ENCODE measurements around the gene ATG13. TPM values are rescaled to one million over a fixed set of nuclear protein-coding genes. Genes with fewer than 3 reads are reported as not detected.
"Not testable (repeated sequence)": the region's sequence is repeated elsewhere in the genome, so short reads cannot be mapped to it uniquely, and the experiment has no call there.

Gene ATG13
- polyA plus RNA-seq (ENCODE audit: insufficient read length in 4 of 4): 10 to 100 TPM; 62.8 to 82.3 (median 66.0) TPM

DNA sequence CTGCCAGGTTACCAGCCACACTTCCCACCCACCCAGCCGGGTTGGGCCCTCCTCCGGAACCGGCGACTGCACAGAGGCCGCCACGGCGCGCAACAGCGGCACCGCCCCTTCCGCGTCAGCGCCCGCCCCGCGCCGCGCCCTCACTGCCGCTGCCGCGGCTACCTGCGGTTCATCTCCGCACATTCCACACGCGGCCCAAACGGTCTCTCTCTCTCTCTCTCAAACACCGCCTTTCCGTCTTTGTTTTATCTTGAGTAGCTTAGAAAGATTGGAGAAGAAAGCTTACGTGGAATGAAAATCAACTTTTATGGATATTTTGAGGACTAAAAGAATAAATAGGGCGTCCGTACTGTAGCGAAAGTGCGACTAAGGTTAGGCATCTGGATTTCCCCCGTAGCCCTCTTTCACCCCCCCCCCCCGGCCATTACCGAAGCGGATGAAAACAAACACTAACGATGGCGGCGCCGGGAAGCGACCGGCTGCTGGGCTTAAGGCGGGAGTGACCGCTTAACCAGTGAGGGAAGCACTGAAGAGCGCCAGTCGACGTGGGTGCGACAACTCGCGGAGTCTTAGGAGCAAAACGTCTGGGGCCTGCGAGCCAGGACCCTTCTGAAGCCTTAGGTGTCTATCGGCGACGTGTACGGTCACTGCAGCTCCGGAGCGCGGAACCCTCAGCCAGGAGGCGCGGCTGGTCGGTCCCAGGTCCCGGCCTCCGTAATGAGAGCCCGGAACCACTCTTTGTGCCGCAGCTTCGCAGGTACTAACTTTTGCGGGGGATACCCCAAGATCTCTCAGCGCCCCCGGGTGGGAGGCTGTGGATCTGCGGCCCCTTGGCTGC, at the start of gene ATG13, which contains the start of gene HARBI1:
ATG13 (plus strand) TSS at position 420 of the 838 bp plus-strand sequence. CDS start 26,739 bp downstream, outside the sequence.
HARBI1 (minus strand) TSS at position 94 of the 838 bp plus-strand sequence. CDS start 990 bp downstream, outside the sequence.
- peak; percentile 84 to 99 (median 89) for DNase-seq (ENCODE audit: low read depth in 4 of 4, low spot score in 2 of 4)

DNA sequence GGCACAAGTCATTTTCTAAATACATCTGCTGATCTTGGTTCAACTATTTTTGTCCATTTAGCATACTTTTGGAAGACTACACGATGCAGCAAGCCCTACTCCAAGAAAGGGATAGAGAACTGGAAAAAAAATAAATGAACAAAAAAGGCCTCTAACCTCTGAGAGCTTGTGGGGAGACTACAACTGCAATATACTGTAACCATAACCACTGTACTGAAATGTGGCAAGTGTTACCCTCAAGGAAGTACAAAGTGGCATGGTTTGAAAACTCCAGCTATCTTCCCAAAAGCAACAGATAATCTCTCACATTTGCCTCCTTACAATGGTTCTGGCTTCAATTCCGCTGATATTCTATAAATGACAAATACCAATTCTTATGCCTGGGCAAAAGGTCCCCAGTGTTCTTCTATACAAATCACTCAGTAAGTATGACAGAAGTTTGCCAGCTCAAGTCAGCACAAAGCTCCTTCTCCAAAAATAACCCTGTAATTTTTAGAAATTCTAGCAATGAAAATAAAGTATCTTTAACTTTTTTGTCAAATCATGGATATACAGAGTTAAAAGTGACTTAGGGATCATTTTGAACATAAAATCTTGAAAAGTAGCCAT, 46.5 kb upstream of the ATG13 start:
- no peak for DNase-seq (ENCODE audit: low read depth in 4 of 4, low spot score in 2 of 4)

DNA sequence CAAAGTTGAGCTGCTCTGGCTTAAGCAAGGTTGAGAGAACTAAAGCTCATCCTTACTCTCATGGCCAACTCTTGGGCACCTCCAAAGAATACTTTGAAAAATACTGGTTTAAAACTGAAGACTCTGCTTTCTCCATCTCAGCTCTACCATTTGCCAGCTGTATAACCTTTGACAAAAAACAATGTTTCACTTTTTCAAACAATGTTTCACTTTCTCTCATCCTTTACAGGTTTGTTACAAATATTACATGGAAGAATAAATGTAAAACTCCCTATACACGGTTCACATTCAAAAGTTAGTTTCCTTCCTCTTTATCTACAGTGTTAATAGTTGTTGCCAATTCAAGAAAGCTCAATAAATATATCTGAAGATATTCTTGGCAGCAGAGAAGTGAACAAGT, 42.7 kb upstream of the ATG13 start:
- DNase-seq (ENCODE audit: low read depth in 4 of 4, low spot score in 2 of 4): no peak

DNA sequence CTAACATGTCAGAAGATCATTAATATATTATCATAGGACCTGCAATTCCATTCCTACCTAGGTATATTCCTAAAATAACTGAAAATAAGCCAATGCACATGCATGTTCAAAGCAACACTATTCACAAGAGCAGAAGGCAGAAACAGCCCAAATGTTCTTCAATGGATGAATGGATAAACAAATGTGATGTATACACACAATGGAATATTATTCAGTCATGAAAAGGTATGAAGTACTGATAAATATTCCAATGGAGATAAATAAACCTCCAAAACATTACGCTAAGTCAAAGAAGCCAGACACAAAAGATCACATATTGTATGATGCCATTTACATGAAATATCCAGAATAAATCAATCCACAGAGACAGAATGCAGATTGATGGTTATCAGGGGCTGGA, 40.3 kb upstream of the ATG13 start:
- no peak for DNase-seq (ENCODE audit: low read depth in 4 of 4, low spot score in 2 of 4)

DNA sequence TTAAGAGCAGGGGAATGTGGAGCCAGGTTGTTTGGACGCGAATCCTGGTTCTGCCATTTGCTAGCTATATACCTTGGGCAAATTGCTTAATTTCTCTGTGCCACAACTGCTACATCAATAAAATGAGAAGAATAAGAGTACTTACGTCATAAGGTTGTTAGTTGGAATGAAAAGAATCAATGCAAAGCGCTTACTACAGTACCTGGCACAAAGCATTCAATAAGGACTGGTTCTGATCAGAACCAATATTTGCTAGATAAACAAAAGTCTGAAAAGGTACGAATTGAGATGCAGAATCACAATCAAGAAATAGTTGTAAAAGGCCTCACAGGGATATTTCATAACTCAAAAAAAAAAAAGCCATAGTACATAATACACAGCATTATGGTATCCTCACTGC, 34.8 kb upstream of the ATG13 start:
- no peak for DNase-seq (ENCODE audit: low read depth in 4 of 4, low spot score in 2 of 4)

DNA sequence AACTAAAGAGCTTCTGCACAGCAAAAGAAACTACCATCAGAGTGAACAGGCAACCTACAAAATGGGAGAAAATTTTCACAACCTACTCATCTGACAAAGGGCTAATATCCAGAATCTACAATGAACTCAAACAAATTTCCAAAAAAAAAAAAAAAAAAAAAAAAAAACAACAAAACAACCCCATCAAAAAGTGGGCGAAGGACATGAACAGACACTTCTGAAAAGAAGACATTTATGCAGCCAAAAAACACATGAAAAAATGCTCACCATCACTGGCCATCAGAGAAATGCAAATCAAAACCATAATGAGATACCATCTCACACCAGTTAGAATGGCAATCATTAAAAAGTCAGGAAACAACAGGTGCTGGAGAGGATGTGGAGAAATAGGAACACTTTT, 33.8 kb upstream of the ATG13 start:
- DNase-seq (ENCODE audit: low read depth in 4 of 4, low spot score in 2 of 4): not testable (repeated sequence)

DNA sequence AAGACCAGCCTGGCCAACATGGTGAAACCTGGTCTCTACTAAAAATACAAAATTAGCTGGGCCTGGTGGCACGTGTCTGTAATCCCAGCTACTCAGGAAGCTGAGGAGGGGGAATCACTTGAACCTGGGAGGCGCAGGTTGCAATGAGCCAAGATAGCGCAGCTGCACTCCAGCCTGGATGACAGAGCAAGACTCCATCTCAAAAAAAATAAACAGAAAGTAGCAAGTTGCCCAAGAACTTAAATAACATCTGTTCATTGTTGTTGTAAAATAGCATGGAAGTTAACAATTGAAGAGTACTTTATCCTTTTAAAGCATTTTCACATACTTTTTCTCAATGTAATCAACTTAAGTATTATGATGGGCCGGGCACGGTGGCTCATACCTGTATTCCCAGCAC, 29.2 kb upstream of the ATG13 start:
- DNase-seq (ENCODE audit: low read depth in 4 of 4, low spot score in 2 of 4): no peak

DNA sequence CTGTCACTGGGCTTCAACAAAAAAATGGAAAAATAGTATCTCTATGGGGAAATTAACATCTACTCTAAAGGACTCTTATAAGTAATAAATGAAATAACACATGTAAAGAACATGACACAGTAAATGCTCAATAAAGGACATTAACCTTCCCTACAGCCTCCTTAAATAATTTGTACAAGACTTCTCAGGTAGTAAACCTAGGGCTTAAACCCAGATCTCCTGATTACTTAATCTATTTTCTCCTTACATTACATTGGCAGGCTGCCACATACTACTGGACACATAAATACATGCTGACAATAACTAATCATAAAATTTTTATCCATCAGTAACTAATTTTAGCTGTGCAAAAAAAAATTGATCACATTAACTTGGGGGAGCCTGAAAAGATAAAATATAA, 28.4 kb upstream of the ATG13 start:
- no peak for DNase-seq (ENCODE audit: low read depth in 4 of 4, low spot score in 2 of 4)

DNA sequence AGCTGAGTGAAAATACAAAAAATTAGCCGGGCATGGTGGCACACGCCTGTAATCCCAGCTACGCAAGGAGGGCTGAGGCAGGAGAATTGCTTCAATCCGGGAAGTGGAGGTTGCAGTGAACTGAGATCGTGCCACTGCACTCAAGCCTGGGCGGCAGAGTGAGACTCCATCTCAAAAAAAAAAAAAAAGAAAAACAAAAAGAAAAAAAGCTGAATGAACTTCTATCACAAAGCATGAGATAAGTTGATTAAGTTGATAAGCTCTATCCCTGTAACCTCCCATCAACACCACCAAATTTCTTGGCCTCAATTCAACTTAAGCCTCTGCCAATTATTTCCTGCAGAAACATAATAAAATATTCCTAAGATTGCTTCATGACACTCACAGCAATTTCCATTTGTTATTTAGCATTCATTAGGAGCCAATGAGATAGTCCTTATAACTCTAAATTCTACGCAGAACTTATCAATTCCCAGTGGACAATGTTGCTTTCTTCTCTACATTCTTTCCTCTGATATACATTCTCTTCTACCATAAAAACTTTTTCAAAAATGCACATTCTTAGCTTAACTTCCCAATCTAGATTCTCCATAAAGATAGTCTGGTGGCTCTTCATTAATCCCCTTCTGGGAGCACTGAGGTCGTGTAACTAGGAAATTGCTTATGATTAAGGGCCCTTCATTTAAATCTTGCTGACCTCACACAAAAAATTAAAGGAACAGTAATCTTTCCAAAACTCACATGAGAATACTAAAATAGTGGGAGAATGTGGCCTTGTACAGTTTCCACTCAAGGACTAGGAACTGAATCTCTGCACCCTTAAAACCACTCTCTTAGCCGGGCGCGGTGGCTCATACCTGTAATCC, 26.4 kb upstream of the ATG13 start:
- no peak for DNase-seq (ENCODE audit: low read depth in 4 of 4, low spot score in 2 of 4)

DNA sequence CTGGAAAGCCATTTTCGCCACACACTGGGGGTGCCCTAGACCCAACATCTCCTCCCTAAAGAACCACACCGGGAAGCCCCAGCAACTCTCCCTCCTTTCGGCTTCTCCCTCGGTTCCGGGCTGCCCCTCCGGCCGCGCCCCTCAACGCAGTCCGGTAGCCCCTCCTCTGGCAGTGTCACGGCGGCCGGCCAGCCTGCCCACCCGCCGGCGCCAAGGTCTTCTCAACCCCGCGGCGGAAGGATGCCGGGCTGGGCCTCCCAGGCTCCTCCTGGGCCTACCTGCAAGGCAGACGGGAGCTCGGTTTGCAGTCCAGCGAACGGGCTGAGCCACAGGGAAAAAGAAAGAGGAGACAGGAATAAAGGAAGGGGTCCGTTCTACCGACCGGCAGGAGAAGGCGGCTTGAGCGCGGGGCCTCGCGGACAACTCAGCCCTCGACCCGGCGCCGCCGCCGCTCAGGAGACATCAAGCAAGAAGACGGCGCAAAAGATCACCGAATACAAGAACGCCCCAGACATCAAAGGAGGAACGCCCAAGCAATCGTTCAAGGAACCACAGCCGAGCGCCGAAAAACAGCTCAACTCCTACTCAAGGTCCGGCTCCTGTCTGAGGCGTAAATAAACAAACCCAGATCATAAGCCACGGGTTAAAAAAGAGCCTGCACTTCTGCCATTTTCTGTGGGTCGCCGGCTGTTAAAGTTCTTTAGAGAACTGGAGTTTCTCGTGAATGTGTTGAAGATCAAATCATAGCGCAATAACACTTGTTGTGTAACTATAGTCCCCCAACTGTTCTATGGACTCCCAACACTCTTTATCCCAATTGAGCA, 23.6 kb upstream of the ATG13 start, which contains the start of gene AMBRA1:
AMBRA1 (minus strand) TSS at position 474 of the 824 bp plus-strand sequence. CDS start 45,643 bp downstream, outside the sequence.
- DNase-seq (ENCODE audit: low read depth in 4 of 4, low spot score in 2 of 4): peak; percentile 73 to 94 (median 81)

DNA sequence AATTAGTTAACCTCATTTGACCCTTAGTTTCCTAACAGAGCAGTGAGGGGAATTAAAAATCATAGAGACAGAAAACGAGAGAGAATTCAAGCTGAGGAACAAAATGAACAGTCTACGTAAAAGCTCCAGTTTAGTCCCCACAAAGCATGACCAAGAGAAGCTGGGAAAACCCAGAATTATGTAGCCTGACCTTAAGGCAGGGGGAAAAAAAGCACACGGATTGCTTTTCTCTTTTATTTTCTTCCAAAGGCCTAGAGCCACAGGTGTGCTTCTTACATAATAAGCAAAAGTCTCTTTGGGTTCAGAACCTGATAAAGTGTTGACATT, 23.0 kb upstream of the ATG13 start:
- no peak for DNase-seq (ENCODE audit: low read depth in 4 of 4, low spot score in 2 of 4)

DNA sequence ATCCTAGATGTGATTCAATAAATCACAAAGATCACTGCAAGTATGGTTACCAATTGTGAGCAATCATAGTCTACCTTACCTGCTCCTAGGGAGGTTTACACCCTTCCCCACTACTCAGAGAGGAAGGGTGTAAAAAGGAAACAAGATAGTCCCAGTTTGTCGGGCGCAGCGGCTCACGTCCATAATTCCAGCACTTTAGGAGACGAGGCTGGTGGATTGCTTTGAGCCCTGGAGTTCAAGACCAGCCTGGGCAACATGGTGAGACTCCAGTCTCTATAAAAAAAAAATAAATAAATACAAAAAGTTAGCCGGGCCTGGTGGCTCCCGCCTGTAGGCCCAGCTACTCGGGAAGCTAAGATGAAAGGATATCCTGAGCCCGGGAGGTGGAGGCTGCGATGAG, 22.6 kb upstream of the ATG13 start:
- DNase-seq (ENCODE audit: low read depth in 4 of 4, low spot score in 2 of 4): no peak

DNA sequence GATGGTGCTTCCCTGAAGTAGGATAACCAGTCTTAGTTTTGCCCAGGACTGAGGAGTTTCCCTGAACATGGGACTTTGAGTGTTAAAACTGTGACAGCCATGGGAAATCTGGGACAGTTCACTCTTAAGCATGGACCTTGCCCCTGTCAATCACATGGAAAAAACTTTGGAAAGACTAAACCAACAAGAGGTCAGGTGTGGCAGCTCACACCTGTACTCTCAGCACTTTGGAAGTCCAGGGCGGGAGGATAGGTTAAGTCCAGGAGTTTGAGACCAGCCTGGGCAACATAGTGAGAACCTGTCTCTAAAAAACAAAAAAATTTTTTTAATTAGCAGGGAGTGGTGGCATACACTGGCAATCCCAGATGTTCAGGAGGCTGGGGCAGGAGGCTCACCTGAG, 20.2 kb upstream of the ATG13 start:
- DNase-seq (ENCODE audit: low read depth in 4 of 4, low spot score in 2 of 4): no peak

DNA sequence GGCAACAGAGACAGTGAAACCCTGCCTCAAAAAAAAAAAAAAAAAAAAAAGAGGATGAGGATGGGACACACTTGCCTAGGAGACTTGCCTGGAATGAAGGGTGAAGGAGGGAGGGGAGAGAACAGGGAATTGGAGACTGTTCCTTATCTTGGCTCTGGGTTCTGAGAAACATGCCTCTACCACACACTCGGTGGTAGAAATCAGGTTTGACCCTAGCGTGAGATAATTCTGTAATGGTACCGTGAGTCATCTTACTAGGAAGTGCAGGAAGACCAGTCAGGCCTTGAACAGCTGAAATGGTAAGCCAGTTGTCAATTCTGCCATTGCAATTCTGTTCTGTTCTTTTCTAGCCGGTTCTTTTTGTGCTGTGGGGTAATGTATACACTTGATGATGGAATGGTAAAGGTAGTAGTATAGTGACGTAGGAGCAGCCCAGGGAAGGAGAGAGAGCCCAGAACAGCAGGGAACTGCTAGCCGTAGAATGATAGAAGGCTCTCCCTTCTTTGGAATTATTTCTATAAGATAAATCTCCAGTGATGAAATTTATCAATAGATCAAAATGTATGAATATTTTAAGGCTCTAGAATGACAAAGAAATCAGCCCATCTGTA, 19.6 kb upstream of the ATG13 start:
- no peak for DNase-seq (ENCODE audit: low read depth in 4 of 4, low spot score in 2 of 4)

DNA sequence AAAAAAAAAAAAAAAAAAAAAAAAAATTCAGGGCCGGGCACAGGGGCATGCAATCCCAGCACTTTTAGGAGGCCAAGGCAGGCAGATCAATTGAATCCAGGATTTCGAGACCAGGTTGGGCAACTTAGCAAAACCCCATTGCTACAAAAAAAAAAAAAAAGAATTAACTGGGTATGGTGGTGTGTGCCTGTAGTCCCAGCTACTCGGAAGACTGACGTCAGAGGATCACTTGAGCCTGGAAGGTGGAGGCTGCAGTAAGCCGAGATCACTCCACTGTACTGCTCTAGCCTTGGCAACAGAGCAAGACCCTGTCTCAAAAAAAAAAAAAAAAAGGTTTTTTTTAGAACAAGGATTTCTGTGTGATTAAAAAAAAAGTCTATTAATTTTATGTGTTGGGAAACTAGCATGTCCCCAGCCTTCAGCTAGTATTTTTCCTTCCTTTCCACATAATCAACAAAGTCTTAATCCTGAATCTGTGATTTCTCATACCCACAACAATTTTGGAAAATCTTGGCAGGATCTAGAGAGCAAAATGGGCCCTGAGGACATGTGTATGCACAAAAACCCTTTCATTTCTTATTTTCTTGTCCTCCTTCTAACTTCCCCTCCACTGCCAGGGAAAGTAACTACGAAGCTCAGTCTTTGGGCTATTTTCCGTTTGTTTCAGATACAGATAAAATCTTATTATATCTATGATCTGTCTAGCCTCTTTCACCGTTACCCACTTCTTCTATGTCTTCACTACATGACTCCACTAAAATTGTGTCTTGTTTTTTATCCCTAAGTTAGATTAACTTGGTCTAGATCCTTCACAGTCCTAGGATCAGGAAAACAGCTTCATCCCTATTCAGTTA, 17.8 kb upstream of the ATG13 start:
- no peak for DNase-seq (ENCODE audit: low read depth in 4 of 4, low spot score in 2 of 4)

DNA sequence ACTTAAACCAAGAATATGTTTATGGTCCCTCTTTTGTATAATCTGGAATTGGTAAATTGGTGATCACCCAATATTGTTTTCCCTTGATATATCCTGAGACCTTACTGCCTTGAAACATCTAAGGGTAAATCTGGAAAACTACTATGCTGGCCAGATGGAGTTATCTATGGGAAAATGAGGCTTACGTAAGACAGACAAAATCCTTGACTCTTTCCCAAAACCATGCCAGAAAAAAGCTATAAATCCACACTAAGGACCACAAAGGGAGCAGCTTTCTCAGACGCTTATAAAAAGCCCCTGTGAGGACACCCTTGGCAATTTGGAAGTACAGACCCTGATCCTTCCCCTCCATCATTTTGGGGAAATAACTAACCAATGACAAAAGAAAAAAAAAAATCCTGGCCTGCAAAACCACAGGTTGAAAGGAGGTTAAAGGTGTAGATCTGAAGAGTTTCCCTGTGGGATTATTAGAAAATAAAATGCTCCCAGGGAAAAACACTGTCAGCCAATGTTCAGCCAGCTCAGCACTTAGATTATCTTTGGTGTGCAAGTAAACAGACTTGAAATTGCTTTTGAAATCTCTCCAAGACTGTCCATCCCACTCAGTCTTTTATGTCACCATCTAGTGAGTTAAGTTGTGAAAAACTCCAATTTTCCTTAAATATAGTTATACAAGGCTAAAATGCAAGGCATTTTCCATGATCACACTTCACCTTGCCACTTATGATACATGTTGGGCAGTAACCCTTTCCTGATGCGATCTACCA, 17.0 kb upstream of the ATG13 start:
- DNase-seq (ENCODE audit: low read depth in 4 of 4, low spot score in 2 of 4): no peak

DNA sequence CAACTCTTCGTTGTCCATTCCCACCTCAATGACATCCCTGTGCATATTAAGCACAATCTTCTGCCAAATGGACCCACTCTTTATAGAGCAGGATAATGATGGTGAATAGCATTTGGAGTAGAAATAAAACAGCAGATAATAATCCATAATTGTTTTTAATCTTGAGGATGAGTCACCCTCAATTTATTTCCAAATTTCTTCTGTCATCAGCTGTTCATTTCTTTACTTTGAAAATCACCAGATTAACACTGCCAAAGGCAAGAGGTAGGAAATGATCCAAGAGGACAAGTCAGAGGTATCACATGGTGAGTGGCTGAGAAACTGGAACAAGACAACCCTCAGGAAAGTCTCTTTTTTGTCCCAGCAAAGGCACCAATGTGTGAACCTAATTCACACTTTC, 16.2 kb upstream of the ATG13 start:
- DNase-seq (ENCODE audit: low read depth in 4 of 4, low spot score in 2 of 4): no peak

DNA sequence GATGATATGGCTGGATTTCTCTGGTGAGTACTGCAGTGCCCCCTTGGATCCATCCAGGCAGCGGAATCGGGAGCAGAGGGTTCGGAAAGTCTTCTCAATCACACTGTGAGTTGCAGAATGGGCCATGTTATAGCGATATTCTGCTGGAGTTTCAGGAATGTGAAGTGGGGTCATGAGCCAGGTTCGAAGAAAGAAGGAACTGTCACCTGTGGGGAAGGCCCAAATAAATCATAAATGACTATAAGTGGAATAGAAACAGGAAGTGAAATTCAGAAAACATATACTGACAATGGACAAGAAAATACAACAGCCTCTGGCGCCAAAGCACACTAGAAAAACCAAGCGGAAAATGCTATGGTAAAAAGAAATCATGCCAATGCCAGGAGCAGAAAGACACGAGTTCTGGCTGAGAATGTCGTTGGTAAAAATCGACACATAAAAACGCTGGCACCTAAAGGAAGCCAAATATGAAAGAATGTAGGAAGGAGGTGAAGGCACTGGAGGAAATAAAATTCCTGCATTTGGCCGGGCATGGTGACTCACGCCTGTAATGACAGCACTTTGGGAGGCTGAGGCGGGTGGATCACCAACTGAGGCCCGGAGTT, 13.5 kb upstream of the ATG13 start:
- DNase-seq (ENCODE audit: low read depth in 4 of 4, low spot score in 2 of 4): no peak

Data from left renal cortex interstitium (tissue), 4 donors.